COR-L47 (cell line): Measurements from ENCODE around the gene SELP.
"Not testable (repeated sequence)": the region's sequence is repeated elsewhere in the genome, so short reads cannot be mapped to it uniquely, and the experiment has no call there.

Experiments used
- DNase-seq: peaks from one replicate; lab custom pipeline; 2025; lab: John Stamatoyannopoulos, UW

Gene SELP

DNA sequence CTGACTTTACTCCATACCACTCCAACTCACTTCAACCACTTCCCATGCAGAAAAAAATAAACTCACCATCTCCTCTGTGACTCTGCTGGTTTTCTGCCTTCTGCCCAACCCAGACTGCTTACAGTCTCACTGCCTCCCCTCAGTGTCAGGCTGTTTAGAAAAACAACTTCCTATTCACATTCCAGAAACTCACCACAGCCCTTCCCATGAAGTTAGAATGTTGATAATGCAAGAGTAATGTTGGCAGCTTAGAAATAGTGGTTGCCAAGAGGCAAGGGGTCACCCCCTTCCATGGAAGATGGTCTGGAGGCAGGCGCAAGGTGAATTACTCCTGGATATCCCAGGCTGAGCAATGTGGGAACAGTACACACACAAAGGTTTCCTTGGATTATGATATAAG lies at the start of gene SELP:
Gene SELP (minus strand): TSS at position 119 of the 400 bp plus-strand sequence. CDS start 50 bp downstream, at position 69.
- no peak for DNase-seq

DNA sequence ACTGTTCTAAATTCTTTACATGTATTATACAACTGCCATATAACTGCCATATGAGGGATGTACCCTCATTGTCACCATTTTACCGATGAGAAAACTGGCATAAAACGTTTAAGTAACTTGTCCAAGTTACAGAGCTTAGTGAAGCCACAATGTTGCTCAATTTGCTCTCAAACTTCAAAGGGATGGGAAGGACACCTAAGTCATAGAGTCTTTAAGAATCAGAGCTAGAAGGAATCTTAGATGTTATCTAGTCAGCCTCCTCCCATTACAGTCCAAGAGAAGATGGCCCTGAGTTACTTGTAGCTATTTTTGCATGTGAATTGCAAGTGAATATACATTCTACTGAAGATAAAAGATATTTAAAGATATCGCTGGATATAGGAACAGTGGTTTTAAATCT lies 49.8 kb upstream of the SELP start:
- DNase-seq, result no peak

DNA sequence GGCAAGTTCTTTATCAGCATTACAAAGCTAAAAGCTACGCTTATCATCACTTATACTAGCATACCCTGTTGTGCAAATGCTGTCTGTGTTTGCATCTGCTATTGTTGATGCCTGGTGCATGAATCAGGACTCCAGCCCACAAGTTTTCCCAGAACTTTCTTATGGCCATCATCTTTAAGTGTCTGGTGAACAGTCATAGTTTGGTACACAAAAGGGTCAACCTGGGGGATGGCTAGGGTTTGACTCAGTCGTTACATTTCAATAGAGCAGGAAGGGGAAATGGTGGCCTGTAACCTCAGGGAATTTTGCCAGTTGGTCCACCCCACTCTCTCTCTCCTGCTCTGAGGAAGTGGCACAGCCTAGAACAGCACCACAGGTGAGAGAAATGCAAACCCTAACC lies 46.1 kb upstream of the SELP start:
- no peak for DNase-seq

DNA sequence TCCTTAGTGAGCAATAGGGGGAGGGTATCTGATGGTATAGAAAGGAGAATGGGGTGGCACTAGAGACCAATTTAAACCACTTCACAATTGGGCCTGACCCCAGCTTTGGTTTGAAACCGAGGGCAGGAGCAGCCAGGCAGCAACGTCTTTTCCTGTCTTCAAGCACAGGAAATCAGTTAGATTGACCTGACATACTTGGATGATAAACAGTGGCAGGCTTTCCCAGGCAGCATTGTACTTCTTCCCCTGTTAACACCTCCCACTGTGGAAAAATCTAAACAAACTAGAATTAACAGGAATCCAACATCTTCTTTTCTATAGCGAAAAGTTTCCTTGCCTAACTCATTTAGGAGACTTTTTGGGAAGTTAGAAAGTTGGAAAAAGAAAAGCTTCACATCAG lies 40.9 kb upstream of the SELP start:
- no peak for DNase-seq

GRCh38 chr1:169670244-169670643 lies 40.3 kb upstream of the SELP start:
- DNase-seq, result not testable (repeated sequence)

- not testable (repeated sequence) for DNase-seq
These were observed 38.0 kb upstream of the SELP start for GRCh38 chr1:169667699-169668596.

- DNase-seq, result not testable (repeated sequence)
These were observed 37.3 kb upstream of the SELP start for GRCh38 chr1:169667227-169667639.

DNA sequence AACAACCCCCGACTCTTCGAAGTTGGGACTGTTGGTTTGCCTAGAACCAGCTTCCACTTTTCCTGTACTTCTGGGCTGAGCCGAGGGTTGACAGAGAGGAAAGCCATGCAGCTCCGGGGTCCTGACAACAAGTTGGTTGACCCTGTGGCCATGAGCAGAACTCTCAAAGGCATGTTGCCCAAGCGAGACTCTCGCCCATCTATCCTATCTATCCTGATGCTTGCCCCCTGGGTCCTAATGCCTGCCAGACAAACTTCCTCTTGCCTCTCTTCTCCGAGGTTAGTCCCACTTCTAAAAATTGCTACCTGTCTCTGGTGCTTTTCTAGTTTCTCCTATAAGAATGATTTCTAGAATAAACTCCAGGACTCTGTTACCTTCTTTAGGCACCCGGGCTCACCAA lies 32.8 kb upstream of the SELP start:
- not testable (repeated sequence) for DNase-seq

- DNase-seq, result not testable (repeated sequence)
These were observed 31.1 kb upstream of the SELP start for GRCh38 chr1:169661066-169661465.

DNA sequence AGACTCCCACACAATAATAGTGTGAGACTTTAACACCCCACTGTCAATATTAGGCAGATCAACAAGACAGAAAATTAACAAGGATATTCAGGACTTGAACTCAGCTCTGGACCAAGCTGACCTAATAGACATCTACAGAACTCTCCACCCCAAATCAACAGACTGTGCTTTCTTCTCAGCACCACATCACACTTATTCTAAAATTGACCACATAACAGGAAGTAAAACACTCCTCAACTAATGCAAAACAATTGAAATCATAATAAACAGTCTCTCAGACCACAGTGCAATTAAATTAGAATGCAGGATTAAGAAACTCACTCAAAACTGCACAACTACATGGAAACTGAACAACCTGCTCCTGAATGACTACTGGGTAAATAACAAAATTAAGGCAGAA lies 28.9 kb upstream of the SELP start:
- DNase-seq, result not testable (repeated sequence)

DNA sequence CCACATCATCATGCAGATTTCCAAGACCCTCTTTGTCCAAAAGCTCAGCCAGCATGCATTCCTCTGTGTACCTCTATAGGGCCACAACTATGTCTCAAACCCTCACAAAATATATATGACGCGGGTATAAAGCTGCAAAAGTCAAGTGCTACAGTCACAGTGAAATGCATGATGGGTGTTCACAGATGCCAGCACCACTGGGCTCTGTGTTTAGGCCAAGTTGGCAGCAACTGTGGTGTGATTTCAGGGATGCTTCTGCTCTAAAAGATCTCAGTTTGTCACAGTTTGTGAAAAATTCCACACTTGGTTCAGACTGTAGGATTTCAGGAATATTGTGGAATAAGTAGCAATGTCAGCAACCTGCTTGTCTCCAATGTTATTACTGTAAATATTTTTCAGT lies 23.9 kb upstream of the SELP start:
- DNase-seq, result no peak

- DNase-seq, result no peak
These were observed 21.1 kb upstream of the SELP start for GRCh38 chr1:169651035-169651434.

- no peak for DNase-seq
These were observed 20.6 kb upstream of the SELP start for GRCh38 chr1:169650551-169650950.

DNA sequence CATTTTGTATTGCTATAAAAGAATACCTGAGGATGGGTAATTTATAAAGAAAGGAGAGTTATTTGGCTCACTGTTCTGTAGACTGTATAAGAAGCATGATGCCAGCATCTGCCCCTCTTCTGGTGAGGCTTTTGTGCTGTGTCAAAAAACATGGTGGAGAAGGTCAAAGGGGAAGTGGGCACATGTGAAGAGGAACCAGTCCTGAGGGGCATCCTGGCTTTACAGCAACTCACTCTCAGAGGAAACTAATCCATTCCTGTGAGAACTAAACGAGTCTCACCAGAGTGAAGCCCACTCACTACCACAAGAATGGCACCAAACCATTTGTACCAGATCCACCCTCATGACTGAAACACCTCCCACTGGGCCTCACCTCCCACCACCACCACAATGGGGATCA lies 18.8 kb upstream of the SELP start:
- no peak for DNase-seq

DNA sequence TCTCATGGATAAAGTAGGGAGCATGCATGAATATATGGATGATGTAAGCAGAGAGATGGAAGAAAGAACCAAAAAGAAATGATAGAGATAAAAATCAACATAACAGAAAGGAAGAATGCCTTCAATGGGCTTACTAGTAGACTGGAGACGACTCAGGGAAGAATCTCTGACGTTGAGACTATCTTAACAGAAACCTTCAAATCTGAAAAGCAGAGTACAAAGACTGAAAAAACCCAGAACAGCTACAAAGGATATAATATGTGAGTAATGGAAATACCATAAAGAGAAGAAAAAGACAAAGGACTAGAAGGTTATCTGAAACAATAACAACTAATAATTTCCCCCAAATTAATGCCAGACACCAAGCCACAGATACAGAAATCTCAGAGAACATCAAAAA lies 18.3 kb upstream of the SELP start:
- DNase-seq, result no peak

DNA sequence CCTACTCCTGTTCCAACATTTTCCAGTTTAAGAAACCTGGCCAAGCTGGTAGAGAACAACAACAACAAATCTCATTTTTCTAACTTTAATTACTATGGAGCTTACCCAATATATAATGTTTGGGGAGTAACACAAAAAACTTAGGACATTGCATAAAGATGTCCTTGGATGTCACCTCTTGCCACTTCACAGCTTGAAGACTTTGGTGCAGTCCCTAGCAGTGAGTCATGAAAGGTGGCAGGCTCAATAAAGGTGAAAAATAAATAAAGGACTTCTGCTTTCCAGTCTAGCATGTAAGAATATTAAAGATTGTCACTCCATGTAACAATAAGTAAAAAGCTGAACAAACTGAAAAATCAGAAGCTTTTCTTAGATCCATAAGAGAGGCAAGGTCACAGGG lies 17.6 kb upstream of the SELP start:
- no peak for DNase-seq

DNA sequence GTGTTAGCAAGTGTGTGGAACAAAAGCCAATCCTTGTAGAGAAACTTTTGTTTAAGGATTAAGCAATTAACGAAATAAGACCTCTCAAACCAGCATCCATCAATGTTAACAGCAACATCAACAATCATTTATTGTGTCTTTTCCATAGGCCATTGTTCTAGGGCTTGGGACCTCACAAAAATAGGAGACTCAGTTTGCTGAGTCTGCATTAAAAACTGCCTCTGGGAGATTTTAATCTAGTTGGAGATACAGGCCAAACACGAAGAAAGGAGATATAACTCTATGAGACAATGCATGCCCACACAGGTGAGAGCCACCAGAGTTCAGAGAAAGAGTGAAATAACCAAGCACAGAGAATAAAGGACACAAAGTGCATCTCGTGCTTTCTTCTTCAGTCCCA lies 14.4 kb upstream of the SELP start:
- no peak for DNase-seq

GRCh38 chr1:169634877-169635276 lies 5.0 kb upstream of the SELP start:
- DNase-seq, result no peak

GRCh38 chr1:169634145-169634544 lies 4.2 kb upstream of the SELP start:
- DNase-seq, result no peak

DNA sequence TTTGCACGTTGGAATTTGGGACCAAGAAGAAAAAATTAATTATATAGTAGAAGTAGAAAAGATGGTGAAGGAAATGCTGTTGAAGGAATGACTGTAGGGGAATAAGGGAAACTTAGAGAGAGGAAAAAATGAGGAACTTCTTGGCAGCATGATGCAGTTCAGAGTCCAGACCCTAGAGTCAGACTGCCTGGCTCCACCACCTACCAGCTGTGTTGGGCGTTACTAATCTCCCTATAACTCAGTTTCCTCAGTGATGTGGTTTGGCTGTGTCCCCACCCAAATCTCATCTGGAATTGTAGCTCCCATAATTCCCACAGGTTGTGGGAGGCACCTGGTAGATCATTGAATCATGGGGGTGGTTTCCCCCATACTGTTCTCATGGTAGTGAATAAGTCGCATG lies 1.3 kb upstream of the SELP start:
- DNase-seq, result no peak

- no peak for DNase-seq
These were observed 5.0 kb downstream of the SELP start for GRCh38 chr1:169624912-169625311.

DNA sequence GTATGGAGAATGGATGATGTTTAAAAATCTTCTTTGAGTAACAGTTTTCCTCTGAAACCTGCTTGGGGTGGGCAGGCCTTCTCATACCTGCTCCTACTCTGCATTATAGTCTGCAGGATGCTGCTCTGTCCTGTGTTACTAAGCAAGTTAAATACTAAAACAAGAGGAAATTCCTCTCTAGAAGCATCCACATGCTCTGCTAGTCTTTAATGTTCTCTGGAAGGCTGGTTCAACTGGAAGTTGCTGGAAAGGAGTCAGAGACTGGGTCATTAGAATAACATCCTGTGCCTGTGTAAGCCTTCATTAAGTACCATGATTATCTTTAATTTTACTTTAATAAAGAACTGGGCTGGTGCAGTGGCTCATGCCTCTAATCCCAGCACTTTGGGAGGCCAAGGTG lies 5.8 kb downstream of the SELP start:
- no peak for DNase-seq

DNA sequence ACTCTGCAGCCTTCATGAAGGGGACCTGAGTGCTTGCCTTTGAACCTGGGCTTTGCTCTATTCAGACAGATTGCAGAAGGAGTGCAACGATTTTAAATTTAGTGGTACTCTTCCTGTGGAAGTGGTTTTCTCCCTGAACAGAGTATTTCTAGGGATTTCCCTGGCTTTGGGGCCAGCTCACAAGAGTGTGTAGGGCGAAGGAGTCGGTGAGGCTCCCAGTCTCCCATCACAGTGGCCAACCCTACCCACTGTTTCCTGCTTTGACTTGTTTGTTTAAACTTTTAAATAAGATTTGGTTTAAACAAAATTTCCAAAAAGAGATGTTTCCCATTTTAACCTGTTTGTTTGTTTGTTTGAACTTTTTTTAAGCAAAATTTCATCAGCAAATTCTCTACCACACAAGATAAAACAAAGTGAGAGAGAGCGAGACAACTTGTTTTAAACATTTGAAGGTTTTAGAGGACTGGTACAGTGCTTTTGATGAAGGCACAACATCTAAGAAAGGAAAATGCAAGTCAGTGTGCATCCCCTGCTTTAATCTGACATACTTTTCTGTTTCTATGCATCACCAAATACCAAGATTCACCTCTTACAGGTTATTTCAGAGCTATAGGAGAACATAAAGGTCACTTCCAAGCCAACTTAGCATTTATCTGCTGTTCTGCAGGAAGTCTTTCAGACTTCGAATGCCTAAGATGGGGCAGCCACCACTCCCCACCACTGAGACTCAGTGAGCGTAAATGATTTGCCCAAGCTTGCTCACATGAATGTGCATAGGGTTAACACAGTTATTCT lies 6.6 kb downstream of the SELP start:
- DNase-seq, result no peak
